ENCODE data around the gene URB1.

- TF ChIP-seq, protein P1, sequence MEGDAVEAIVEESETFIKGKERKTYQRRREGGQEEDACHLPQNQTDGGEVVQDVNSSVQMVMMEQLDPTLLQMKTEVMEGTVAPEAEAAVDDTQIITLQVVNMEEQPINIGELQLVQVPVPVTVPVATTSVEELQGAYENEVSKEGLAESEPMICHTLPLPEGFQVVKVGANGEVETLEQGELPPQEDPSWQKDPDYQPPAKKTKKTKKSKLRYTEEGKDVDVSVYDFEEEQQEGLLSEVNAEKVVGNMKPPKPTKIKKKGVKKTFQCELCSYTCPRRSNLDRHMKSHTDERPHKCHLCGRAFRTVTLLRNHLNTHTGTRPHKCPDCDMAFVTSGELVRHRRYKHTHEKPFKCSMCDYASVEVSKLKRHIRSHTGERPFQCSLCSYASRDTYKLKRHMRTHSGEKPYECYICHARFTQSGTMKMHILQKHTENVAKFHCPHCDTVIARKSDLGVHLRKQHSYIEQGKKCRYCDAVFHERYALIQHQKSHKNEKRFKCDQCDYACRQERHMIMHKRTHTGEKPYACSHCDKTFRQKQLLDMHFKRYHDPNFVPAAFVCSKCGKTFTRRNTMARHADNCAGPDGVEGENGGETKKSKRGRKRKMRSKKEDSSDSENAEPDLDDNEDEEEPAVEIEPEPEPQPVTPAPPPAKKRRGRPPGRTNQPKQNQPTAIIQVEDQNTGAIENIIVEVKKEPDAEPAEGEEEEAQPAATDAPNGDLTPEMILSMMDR (IDR thresholded peaks at IDR 0.05), result no peak
- TF ChIP-seq MYC (IDR thresholded peaks at IDR 0.05; ENCODE audit: borderline replicate concordance, low read length) (no peak), PBX3 (IDR thresholded peaks at IDR 0.05) (no peak), PHF8 (IDR thresholded peaks at IDR 0.05; ENCODE audit: borderline replicate concordance, low read depth) (no peak)
- TF ChIP-seq, protein P2, sequence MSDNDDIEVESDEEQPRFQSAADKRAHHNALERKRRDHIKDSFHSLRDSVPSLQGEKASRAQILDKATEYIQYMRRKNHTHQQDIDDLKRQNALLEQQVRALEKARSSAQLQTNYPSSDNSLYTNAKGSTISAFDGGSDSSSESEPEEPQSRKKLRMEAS (IDR thresholded peaks at IDR 0.05), result no peak
Measured at GRCh38 chr21:32270748-32271147, 122.1 kb downstream of the URB1 start.

Data from A549 (cell line).